Omental fat pad (tissue), 4 donors: ENCODE results near the gene ZNF496. TPM values are rescaled to one million over a fixed set of nuclear protein-coding genes. Genes with fewer than 3 reads are reported as not detected.
"Not testable (repeated sequence)": the region's sequence is repeated elsewhere in the genome, so short reads cannot be mapped to it uniquely, and the experiment has no call there.

Experiments
- ATAC-seq: fragments of 150-250 bp; one replicate; pipeline ENCODE4 v1.9.1; 2016; ENCODE audit warnings: mild to moderate bottlenecking, moderate library complexity; ENCODE audit not compliant: low FRiP score
- DNase-seq: peaks from one replicate; pipeline ENCODE4 v3.0.0-alpha.2; 2019; ENCODE audit warnings: low spot score
- CTCF ChIP-seq, 3 donors: fragments of 450-650 bp; IDR thresholded peaks; one replicate each; pipeline ENCODE4 v1.5.1; 2016 to 2017; ENCODE audit warnings: antibody characterized with exemption in 3 of 3, mild to moderate bottlenecking in 3 of 3, moderate library complexity in 2 of 3
- total RNA-seq, 4 donors: library from RNA; depleted of rRNA; stranded (reverse); fragments of >200 nt; gene quantifications; one replicate each; pipeline ENCODE4 v1.1.0, GENCODE V29; 2016

The ZNF496 gene
- total RNA-seq, 4 donors from 2014 or later, result 18.8 to 31.5 (median 26.6) TPM

- no peak for DNase-seq
- TF ChIP-seq CTCF (IDR thresholded peaks at IDR 0.05), result no peak
- no peak for ATAC-seq
Observed at GRCh38 chr1:247293047-247293446, 38.6 kb downstream of the ZNF496 start.

GRCh38 chr1:247291833-247292561, 39.7 kb downstream of the ZNF496 start:
- TF ChIP-seq CTCF (IDR thresholded peaks at IDR 0.05), result no peak
- DNase-seq (no peak), ATAC-seq (no peak)

GRCh38 chr1:247291161-247291560, 40.5 kb downstream of the ZNF496 start:
- ATAC-seq, result no peak
- TF ChIP-seq CTCF (IDR thresholded peaks at IDR 0.05), result no peak
- no peak for DNase-seq

- TF ChIP-seq CTCF (IDR thresholded peaks at IDR 0.05), result no peak
- DNase-seq (no peak), ATAC-seq (no peak)
Observed at GRCh38 chr1:247290576-247290975, 41.1 kb downstream of the ZNF496 start.

GRCh38 chr1:247289274-247289892, 42.3 kb downstream of the ZNF496 start:
- not testable (repeated sequence) for ATAC-seq, DNase-seq

GRCh38 chr1:247288341-247288740, 43.3 kb downstream of the ZNF496 start:
- DNase-seq (no peak), ATAC-seq (no peak)
- TF ChIP-seq CTCF (IDR thresholded peaks at IDR 0.05), result no peak

- no peak for TF ChIP-seq CTCF (IDR thresholded peaks at IDR 0.05)
- ATAC-seq, result no peak
- DNase-seq, result no peak
Observed at GRCh38 chr1:247287460-247287859, 44.2 kb downstream of the ZNF496 start.
